OCI-LY7 (cell line): ENCODE measurements around the gene TWF1.

ENCODE experiments used
- CTCF ChIP-seq: fragments of 200-600 bp; sonication (generic); conservative IDR thresholded peaks from 2 replicates; pipeline ENCODE4 v1.5.1; 2014; ENCODE audit warnings: mild to moderate bottlenecking, antibody characterized with exemption, low read length, moderate library complexity, mixed read lengths
- EZH2phosphoT487 ChIP-seq: fragments of 200-600 bp; sonication (generic); IDR thresholded peaks from 2 replicates; pipeline ENCODE4 v1.6.1; 2018; ENCODE audit warnings: low read depth, borderline replicate concordance, mild to moderate bottlenecking, mixed run types, antibody characterized with exemption, low read length, moderate library complexity, mixed read lengths

GRCh38 chr12:43816168-43816567 is 10.1 kb upstream of the TWF1 start:
- TF ChIP-seq CTCF (no peak), EZH2phosphoT487 (no peak)
